ENCODE data around the gene ST3GAL6.

ST3GAL6 gene

DNA sequence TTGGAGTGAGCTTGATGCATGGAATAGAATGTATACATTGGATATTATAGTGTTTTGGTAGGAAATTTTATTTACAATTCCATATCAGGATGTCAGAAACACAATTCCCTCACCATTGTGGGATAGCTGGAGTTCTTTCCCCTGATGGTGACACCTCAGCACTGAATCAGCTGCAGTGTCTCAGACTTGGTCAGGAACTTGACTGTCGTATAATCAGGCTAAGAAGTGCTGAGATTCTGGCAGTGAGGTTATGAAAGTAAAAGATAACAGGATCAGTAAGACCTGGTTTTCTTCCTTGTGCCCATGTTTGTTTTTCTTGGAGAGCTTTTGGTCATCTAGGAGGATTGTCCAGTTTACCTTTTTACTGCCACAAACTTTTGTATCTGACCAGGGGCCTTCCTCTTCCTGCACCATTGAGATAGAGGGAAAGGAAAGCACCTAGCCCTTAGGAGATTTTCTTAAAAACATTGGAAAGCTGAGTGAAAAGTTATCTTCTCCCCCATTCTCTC lies 27.3 kb upstream of the ST3GAL6 start:
- Histone ChIP-seq H3K4me1 (ENCODE audit: control insufficient read depth, insufficient read depth, low read length) (peaks cover 8% of the 10 kb centered on the region), H3K36me3 (ENCODE audit: control insufficient read depth, insufficient read depth, low read length) (no peaks in the 10 kb centered on the region), H3K4me3 (ENCODE audit: insufficient read depth, low read depth, low read length) (no peak overlapping the region), H3K27me3 (ENCODE audit: control insufficient read depth, insufficient read depth, low read length, poor library complexity, severe bottlenecking) (peaks cover 12% of the 10 kb centered on the region), H3K27ac (ENCODE audit: insufficient read depth, low read depth, low read length, poor library complexity, severe bottlenecking) (no peak overlapping the region), H3K9me3 (ENCODE audit: control insufficient read depth, low read length) (no peaks in the 10 kb centered on the region)
- 100% methylated on average over 1 of the region's 1 CpG for WGBS, 2 experiments

DNA sequence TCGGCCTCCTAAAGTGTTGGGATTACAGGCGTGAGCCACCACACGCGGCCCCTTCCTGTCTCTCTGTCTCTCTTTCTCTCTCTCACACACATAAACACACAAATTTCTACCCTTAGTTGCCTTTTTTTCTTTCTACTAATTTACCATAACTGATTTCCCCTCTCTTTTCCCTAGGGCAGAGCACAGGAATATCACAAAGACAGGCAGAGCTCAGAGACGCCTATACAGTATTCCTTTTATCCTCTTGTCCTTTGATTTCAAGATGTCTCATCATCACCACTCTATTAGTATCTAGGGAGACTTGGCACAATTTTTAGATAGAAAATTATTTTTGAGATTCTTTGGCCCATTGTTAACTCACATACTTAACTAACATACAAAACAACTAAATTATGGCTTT lies 25.8 kb upstream of the ST3GAL6 start:
- H3K9me3 ChIP-seq (ENCODE audit: control insufficient read depth, low read length), result no peaks in the 10 kb centered on the region
- H3K4me1 ChIP-seq (ENCODE audit: control insufficient read depth, insufficient read depth, low read length), result peaks cover 5% of the 10 kb centered on the region
- WGBS, 2 experiments, result 92 to 96% methylated on average over 5 of the region's 5 CpGs
- no peak overlapping the region for H3K4me3 ChIP-seq (ENCODE audit: insufficient read depth, low read depth, low read length)
- no peaks in the 10 kb centered on the region for H3K36me3 ChIP-seq (ENCODE audit: control insufficient read depth, insufficient read depth, low read length)
- peaks cover 7% of the 10 kb centered on the region for H3K27me3 ChIP-seq (ENCODE audit: control insufficient read depth, insufficient read depth, low read length, poor library complexity, severe bottlenecking)
- H3K27ac ChIP-seq (ENCODE audit: insufficient read depth, low read depth, low read length, poor library complexity, severe bottlenecking), result no peak overlapping the region

DNA sequence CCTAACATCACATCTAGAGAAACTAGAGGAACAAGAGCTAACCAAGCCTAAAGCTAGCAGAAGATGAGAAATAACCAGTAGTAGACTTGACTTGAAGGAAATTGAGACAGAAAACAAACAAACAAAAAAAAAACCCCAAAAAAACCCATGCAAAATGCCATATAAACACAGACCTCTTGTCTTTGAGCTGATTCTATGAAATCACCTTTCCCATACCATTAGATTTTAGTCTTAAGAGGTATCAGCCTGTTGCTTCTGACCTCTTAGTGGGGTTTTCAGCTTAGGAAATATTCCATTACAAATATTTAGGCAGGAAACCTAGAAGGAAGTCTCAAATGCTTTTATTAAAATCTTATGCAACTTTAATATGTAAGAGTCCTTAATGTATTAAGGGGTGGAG lies 23.9 kb upstream of the ST3GAL6 start:
- Histone ChIP-seq H3K27me3 (ENCODE audit: control insufficient read depth, insufficient read depth, low read length, poor library complexity, severe bottlenecking) (peaks cover 3% of the 10 kb centered on the region), H3K4me1 (ENCODE audit: control insufficient read depth, insufficient read depth, low read length) (peaks cover 3% of the 10 kb centered on the region), H3K27ac (ENCODE audit: insufficient read depth, low read depth, low read length, poor library complexity, severe bottlenecking) (no peak overlapping the region), H3K9me3 (ENCODE audit: control insufficient read depth, low read length) (no peaks in the 10 kb centered on the region), H3K4me3 (ENCODE audit: insufficient read depth, low read depth, low read length) (no peak overlapping the region), H3K36me3 (ENCODE audit: control insufficient read depth, insufficient read depth, low read length) (no peaks in the 10 kb centered on the region)

DNA sequence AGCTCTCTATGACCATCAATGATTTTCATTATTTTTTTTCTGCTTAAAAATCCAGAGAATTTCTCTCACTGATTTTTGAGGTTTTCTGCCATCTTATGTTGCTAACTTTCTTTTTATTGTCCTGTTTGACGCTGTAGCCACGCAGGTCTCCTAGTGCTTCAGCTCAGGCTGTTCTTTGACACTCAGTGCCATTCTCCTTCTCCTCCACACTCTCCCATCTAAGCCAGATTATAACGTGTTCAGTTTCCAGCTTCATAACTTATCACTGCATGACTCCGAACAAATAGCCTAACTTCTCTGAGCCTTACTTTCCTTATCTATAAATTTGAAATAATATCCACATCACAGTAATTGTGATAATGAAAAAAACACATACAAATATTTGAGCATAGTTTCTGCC lies 22.8 kb upstream of the ST3GAL6 start:
- H3K27ac ChIP-seq (ENCODE audit: insufficient read depth, low read depth, low read length, poor library complexity, severe bottlenecking), result no peak overlapping the region
- 92 to 95% methylated on average over 4 of the region's 4 CpGs for WGBS, 2 experiments
- no peaks in the 10 kb centered on the region for H3K36me3 ChIP-seq (ENCODE audit: control insufficient read depth, insufficient read depth, low read length)
- no peaks in the 10 kb centered on the region for H3K9me3 ChIP-seq (ENCODE audit: control insufficient read depth, low read length)
- no peak overlapping the region for H3K4me3 ChIP-seq (ENCODE audit: insufficient read depth, low read depth, low read length)
- H3K4me1 ChIP-seq (ENCODE audit: control insufficient read depth, insufficient read depth, low read length), result no peaks in the 10 kb centered on the region
- no peaks in the 10 kb centered on the region for H3K27me3 ChIP-seq (ENCODE audit: control insufficient read depth, insufficient read depth, low read length, poor library complexity, severe bottlenecking)

DNA sequence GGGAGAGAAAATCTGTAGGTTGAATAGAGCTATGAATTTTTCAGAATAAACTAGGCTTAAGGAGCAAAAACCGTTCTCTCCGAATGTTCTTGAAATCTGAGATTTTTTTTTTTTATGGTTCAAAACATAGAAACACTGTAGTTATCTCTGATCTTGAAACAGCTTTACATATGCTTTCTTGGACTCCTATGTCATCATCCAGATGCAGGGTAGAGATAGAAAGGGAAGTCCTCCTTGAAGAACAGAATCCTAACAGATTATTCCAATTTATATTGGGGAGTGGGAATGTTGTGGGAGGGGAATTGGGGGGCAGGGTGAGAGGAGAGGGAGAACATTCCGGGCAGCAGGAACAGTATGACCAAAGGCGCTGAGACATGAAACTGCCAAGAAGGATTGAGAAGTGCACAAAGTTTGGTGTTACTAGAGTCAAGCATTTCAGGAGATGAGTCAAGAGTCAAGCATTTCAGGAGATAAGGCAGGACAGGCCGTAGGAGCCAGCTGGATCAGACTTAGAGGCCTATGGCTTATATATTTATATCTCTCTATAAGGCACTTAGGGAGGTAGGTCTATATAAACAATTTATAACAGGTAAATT lies 21.9 kb upstream of the ST3GAL6 start:
- no peak overlapping the region for H3K27ac ChIP-seq (ENCODE audit: insufficient read depth, low read depth, low read length, poor library complexity, severe bottlenecking)
- WGBS, 2 experiments, result 89 to 94% methylated on average over 5 of the region's 5 CpGs

DNA sequence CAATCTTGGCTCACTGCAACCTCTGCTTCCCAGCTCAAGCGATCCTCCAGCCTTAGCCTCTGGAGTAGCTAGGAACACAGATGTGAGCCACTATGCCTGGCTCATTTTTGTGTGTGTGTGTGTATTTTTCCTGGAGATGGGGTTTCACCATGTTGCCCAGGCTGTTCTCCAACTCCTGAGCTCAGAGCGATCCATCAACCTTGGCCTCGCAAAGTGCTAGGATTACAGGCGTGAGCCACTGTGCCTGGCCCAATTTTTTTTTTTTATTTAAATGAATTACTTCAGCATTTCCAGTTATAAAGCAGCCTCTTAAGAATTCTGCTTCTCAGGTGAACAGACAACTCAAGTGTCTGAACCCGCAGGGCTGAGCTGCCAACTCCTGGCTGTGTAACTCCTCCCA lies 20.1 kb upstream of the ST3GAL6 start:
- 79 to 83% methylated on average over 5 of the region's 5 CpGs for WGBS, 2 experiments
- no peaks in the 10 kb centered on the region for H3K4me1 ChIP-seq (ENCODE audit: control insufficient read depth, insufficient read depth, low read length)
- H3K36me3 ChIP-seq (ENCODE audit: control insufficient read depth, insufficient read depth, low read length), result no peaks in the 10 kb centered on the region
- no peak overlapping the region for H3K4me3 ChIP-seq (ENCODE audit: insufficient read depth, low read depth, low read length)
- no peak overlapping the region for H3K27ac ChIP-seq (ENCODE audit: insufficient read depth, low read depth, low read length, poor library complexity, severe bottlenecking)
- H3K27me3 ChIP-seq (ENCODE audit: control insufficient read depth, insufficient read depth, low read length, poor library complexity, severe bottlenecking), result no peaks in the 10 kb centered on the region
- H3K9me3 ChIP-seq (ENCODE audit: control insufficient read depth, low read length), result no peaks in the 10 kb centered on the region

More for the DNA sequence above, 21.9 kb upstream of the ST3GAL6 start:
- Histone ChIP-seq H3K27me3 (ENCODE audit: control insufficient read depth, insufficient read depth, low read length, poor library complexity, severe bottlenecking) (no peaks in the 10 kb centered on the region), H3K36me3 (ENCODE audit: control insufficient read depth, insufficient read depth, low read length) (no peaks in the 10 kb centered on the region), H3K4me3 (ENCODE audit: insufficient read depth, low read depth, low read length) (no peak overlapping the region), H3K4me1 (ENCODE audit: control insufficient read depth, insufficient read depth, low read length) (no peaks in the 10 kb centered on the region), H3K9me3 (ENCODE audit: control insufficient read depth, low read length) (no peaks in the 10 kb centered on the region)

DNA sequence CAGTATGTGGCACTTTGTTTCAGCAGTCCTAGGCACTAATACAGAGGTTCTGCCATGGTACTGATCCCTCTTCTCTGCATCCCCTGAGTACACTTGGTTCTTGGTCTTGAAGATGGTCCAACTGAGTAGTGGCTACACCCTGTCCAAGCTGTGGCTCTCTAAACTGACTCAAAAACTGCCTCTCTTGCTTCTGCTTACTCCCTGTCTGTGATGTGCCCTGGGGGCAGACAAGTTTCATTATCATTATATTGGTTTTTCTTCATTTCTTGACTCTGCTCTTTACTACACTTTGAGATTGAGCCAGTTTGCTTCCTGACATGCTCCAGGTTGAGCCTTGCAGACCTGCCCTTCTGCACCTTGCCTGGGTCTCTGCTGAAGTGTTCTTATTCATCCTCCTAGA lies 18.9 kb upstream of the ST3GAL6 start:
- H3K36me3 ChIP-seq (ENCODE audit: control insufficient read depth, insufficient read depth, low read length), result no peaks in the 10 kb centered on the region
- no peak overlapping the region for H3K27ac ChIP-seq (ENCODE audit: insufficient read depth, low read depth, low read length, poor library complexity, severe bottlenecking)
- H3K4me3 ChIP-seq (ENCODE audit: insufficient read depth, low read depth, low read length), result no peak overlapping the region
- no peaks in the 10 kb centered on the region for H3K27me3 ChIP-seq (ENCODE audit: control insufficient read depth, insufficient read depth, low read length, poor library complexity, severe bottlenecking)
- no peaks in the 10 kb centered on the region for H3K4me1 ChIP-seq (ENCODE audit: control insufficient read depth, insufficient read depth, low read length)
- H3K9me3 ChIP-seq (ENCODE audit: control insufficient read depth, low read length), result no peaks in the 10 kb centered on the region

DNA sequence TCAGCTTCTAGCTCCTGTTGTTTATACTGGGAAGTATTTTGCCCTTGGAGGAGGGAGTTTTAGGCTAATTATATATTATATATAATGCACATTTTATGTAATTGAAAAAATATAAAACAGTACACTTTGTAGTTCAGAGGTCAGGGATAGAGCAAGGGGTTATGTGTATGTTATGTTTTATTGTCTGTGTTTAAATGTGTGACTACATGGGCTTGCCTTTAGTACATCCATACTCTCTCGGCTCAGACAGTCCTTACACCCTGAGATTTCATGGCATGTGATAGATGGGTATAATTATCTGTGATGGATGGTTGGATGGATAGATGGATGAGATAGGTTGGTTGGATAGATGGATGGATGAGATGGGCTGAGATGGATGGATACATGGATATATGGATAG lies 17.4 kb upstream of the ST3GAL6 start:
- no peaks in the 10 kb centered on the region for H3K9me3 ChIP-seq (ENCODE audit: control insufficient read depth, low read length)

DNA sequence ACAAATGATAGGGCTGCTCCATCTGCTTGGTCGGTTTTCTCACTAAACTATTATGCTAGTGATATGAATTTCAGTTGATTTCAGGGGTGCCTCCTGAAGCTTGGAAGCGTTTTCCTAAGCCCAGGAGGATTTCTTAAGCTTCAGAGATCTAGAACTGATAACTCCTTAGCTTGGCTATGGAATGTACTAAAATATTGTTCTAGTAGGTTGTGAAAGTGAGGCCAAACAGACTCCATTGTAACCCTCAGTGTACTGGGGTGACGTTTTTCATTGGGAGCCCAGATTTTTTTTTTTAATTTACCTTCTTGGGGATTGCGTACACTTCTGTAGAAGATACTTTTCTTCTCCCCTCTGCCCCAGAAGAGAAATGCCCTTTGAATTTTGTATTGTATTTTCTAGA lies 17.0 kb upstream of the ST3GAL6 start:
- no peaks in the 10 kb centered on the region for H3K36me3 ChIP-seq (ENCODE audit: control insufficient read depth, insufficient read depth, low read length)
- H3K9me3 ChIP-seq (ENCODE audit: control insufficient read depth, low read length), result no peaks in the 10 kb centered on the region
- WGBS, 2 experiments, result 90 to 95% methylated on average over 4 of the region's 4 CpGs
- H3K27ac ChIP-seq (ENCODE audit: insufficient read depth, low read depth, low read length, poor library complexity, severe bottlenecking), result no peak overlapping the region
- no peaks in the 10 kb centered on the region for H3K27me3 ChIP-seq (ENCODE audit: control insufficient read depth, insufficient read depth, low read length, poor library complexity, severe bottlenecking)
- H3K4me3 ChIP-seq (ENCODE audit: insufficient read depth, low read depth, low read length), result no peak overlapping the region
- no peaks in the 10 kb centered on the region for H3K4me1 ChIP-seq (ENCODE audit: control insufficient read depth, insufficient read depth, low read length)

More for the DNA sequence above, 17.4 kb upstream of the ST3GAL6 start:
- WGBS, 2 experiments, result 100% methylated on average over 1 of the region's 1 CpG
- Histone ChIP-seq H3K36me3 (ENCODE audit: control insufficient read depth, insufficient read depth, low read length) (no peaks in the 10 kb centered on the region), H3K27me3 (ENCODE audit: control insufficient read depth, insufficient read depth, low read length, poor library complexity, severe bottlenecking) (no peaks in the 10 kb centered on the region), H3K27ac (ENCODE audit: insufficient read depth, low read depth, low read length, poor library complexity, severe bottlenecking) (no peak overlapping the region), H3K4me3 (ENCODE audit: insufficient read depth, low read depth, low read length) (no peak overlapping the region), H3K4me1 (ENCODE audit: control insufficient read depth, insufficient read depth, low read length) (no peaks in the 10 kb centered on the region)

DNA sequence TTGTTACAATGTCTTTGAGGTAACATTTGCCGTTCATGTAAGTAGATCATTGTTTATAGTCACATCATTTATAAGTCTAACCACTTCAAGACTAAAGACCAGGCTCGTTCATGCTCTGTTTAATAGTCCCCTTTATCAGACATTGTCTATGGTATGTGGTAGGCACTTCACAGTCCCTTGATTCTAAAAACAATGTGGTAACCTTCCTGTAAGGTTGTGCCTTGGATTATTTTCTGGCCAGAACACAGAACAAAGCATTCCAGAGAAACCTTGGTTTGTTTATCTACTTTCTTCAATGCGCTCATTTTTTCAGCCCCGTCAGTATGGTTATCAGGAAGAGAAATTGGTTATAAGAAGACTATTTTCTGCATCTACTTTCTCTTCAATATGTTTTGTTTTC lies 16.3 kb upstream of the ST3GAL6 start:
- 92 to 98% methylated on average over 3 to 4 of the region's 4 CpGs for WGBS, 2 experiments
- Histone ChIP-seq H3K27ac (ENCODE audit: insufficient read depth, low read depth, low read length, poor library complexity, severe bottlenecking) (no peak overlapping the region), H3K9me3 (ENCODE audit: control insufficient read depth, low read length) (no peaks in the 10 kb centered on the region), H3K4me1 (ENCODE audit: control insufficient read depth, insufficient read depth, low read length) (no peaks in the 10 kb centered on the region), H3K27me3 (ENCODE audit: control insufficient read depth, insufficient read depth, low read length, poor library complexity, severe bottlenecking) (no peaks in the 10 kb centered on the region), H3K36me3 (ENCODE audit: control insufficient read depth, insufficient read depth, low read length) (no peaks in the 10 kb centered on the region), H3K4me3 (ENCODE audit: insufficient read depth, low read depth, low read length) (no peak overlapping the region)
